Transverse colon (tissue), 4 donors: ENCODE measurements around the gene ONECUT3. TPM values are rescaled to one million over a fixed set of nuclear protein-coding genes. Genes with fewer than 3 reads are reported as not detected.

Experiments
- DNase-seq: peaks from one replicate; pipeline ENCODE4 v3.0.0-alpha.2; 2019
- H3K27ac ChIP-seq, 4 donors: fragments of 200-600 bp; sonication (generic); 2 replicates each; pipeline ENCODE4 v1.5.1; 2016 to 2018; ENCODE audit warnings: inconsistent platforms in 4 of 4
- H3K27me3 ChIP-seq: fragments of 200-600 bp; sonication (generic); 2 replicates; pipeline ENCODE4 v1.5.1; 2017; ENCODE audit warnings: inconsistent platforms
- H3K36me3 ChIP-seq, 4 donors: fragments of 200-600 bp; sonication (generic); 2 replicates each; pipeline ENCODE4 v1.5.1; 2017 to 2019; ENCODE audit warnings: inconsistent platforms in 4 of 4
- H3K4me1 ChIP-seq, 4 donors: fragments of 200-600 bp; sonication (generic); 2 replicates each; pipeline ENCODE4 v1.5.1; 2017 to 2020; ENCODE audit warnings: inconsistent platforms in 4 of 4
- H3K4me3 ChIP-seq, 4 donors: fragments of 200-600 bp; sonication (generic); 1 replicate in 1 of 4; 2 replicates in 3 of 4; pipeline versions ENCODE4 v1.5.1 to v1.6.1; 2017 to 2019; ENCODE audit warnings: inconsistent platforms in 4 of 4
- H3K9me3 ChIP-seq, 2 donors: fragments of 200-600 bp; sonication (generic); 2 replicates each; pipeline ENCODE4 v1.5.1; 2017 to 2019; ENCODE audit warnings: inconsistent platforms in 2 of 2
- CTCF ChIP-seq, 5 experiments: fragments of 200-600 bp in 3 of 5; fragments of 450-650 bp in 2 of 5; sonication (generic) in 3 of 5; IDR thresholded peaks; 1 replicate in 2 of 5; 2 replicates in 3 of 5; pipeline ENCODE4 v1.5.1; 2016 to 2017; ENCODE audit warnings: antibody characterized with exemption in 5 of 5, inconsistent platforms in 3 of 5, mild to moderate bottlenecking in 2 of 5, moderate library complexity in 1 of 5
- EP300 ChIP-seq: sonication (generic); formaldehyde crosslinking; IDR thresholded peaks from one replicate; pipeline ENCODE4 v1.6.1; 2017; ENCODE audit warnings: antibody characterized with exemption, low read depth
- POLR2A ChIP-seq: fragments of 450-650 bp; IDR thresholded peaks from one replicate; pipeline ENCODE4 v1.6.1; 2016; ENCODE audit warnings: antibody characterized with exemption, mild to moderate bottlenecking, moderate library complexity
- POLR2AphosphoS5 ChIP-seq, 3 donors: sonication (generic); formaldehyde crosslinking; IDR thresholded peaks; one replicate each; pipeline ENCODE4 v1.6.1; 2016; ENCODE audit warnings: antibody characterized with exemption in 3 of 3
- WGBS, 2 donors: methylation state at CpG; one replicate each; pipeline ENCODE4 v1.1.5; 2018; ENCODE audit warnings: low coverage in 1 of 2; 5-methylcytosine and 5-hydroxymethylcytosine counted together
- in situ Hi-C, 4 donors: fragments of 200-750 bp; cut with MboI; loops; one replicate each; pipeline versions ENCODE4 v1.15.0 to v1.15.1; 2017; ENCODE audit warnings: low sequenced_read_pairs in 3 of 4, low pct_ligation_motif_present in 1 of 4, low pct_unique_long_range_greater_than_20kb in 1 of 4
- intact Hi-C: fragments of 100-400 bp; cut with DNase I; formaldehyde crosslinking; loops from one replicate; pipeline ENCODE4 v1.15.1; 2023; ENCODE audit warnings: low total_unique reads
- total RNA-seq, 4 donors: library from RNA; depleted of rRNA; stranded (reverse); fragments of >200 nt; gene quantifications; one replicate each; pipeline ENCODE4 v1.1.0, GENCODE V29; 2016

The ONECUT3 gene
- total RNA-seq, 4 donors from 2014 or later, result not detected

GRCh38 chr19:1823539-1824251 lies 70.4 kb downstream of the ONECUT3 start:
- TF ChIP-seq EP300 (no peak), POLR2A (no peak), CTCF (IDR thresholded peaks at IDR 0.05) (no peak), POLR2AphosphoS5 (IDR thresholded peaks at IDR 0.05) (no peak)
- Histone ChIP-seq H3K27me3 (no peaks in the 10 kb centered on the region), H3K36me3 (peaks cover 0 to 38% (median 16%) of the 10 kb centered on the region in 4 donors), H3K9me3 (no peaks in the 10 kb centered on the region), H3K27ac (no peak overlapping the region), H3K4me1 (peaks cover 0 to 14% (median 6%) of the 10 kb centered on the region in 4 donors), H3K4me3 (no peak overlapping the region)
- DNase-seq, result no peak
- 89% methylated on average over 24 of the region's 36 CpGs; no CpG with 5 or more reads in 1 of the 2 donors for WGBS, 2 donors
- in situ Hi-C loops (loop anchor here in 1 of 4 donors (25.0 kb wide), 1 partner anchor 286 kb away; no protein-coding TSS in a partner anchor), intact Hi-C loops (loop anchor here (5.0 kb wide), 1 partner anchor 36 kb away; no protein-coding TSS in a partner anchor)

GRCh38 chr19:1824252-1824622 lies 70.9 kb downstream of the ONECUT3 start:
- intact Hi-C loops (loop anchor here (5.0 kb wide), 1 partner anchor 37 kb away; no protein-coding TSS in a partner anchor), in situ Hi-C loops (loop anchor here in 1 of 4 donors (25.0 kb wide), 1 partner anchor 287 kb away; no protein-coding TSS in a partner anchor)
- peaks cover 0 to 33% (median 13%) of the 10 kb centered on the region in 4 donors for H3K36me3 ChIP-seq
- no peaks in the 10 kb centered on the region for H3K9me3 ChIP-seq
- no peaks in the 10 kb centered on the region for H3K27me3 ChIP-seq
- no peak overlapping the region for H3K4me3 ChIP-seq
- no peak for DNase-seq
- H3K27ac ChIP-seq, result no peak overlapping the region
- WGBS, 2 donors, result 88% methylated on average over 4 to 14 of the region's 14 CpGs
- no peak for TF ChIP-seq POLR2AphosphoS5 (IDR thresholded peaks at IDR 0.05)
- no peak for TF ChIP-seq CTCF (IDR thresholded peaks at IDR 0.05)
- no peak for TF ChIP-seq EP300
- no peak for TF ChIP-seq POLR2A
- H3K4me1 ChIP-seq, result peaks cover 0 to 15% (median 6%) of the 10 kb centered on the region in 4 donors

DNA sequence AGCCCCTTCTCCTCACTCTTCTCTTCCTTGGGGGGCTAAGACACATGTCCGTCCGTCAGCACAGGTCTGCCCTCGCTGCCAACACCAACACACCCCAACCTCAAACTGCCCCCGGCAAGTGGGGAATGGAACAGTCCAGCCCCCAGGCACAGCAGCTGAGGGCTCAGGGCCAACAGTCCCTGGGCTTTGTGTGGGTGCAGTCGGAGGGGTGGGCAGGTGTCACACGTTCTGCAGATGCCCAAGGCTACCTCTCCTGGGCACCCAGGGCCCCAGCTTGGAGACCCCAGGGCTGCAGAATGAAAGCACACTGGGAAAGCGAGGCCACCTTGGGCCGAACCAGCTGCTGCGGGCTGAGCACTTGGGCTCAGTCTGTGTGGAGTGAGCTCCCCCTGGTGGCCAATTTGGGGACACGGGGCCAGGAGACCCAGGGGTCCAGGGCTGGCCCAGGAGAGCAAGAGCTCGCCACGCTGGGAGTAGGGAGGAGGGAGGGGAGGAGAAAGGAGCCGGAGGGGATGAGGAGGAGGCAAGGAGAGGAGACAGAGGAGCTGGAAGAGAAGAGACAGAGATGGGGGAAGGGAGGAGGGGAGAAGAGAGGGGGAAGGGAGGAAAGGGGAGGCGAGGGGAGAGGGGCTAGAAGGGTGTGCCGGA lies 72.7 kb downstream of the ONECUT3 start:
- Histone ChIP-seq H3K4me1 (peaks cover 0 to 27% (median 10%) of the 10 kb centered on the region in 4 donors), H3K4me3 (no peak overlapping the region), H3K27ac (no peak overlapping the region), H3K36me3 (peaks cover 0 to 19% (median 6%) of the 10 kb centered on the region in 4 donors), H3K27me3 (no peaks in the 10 kb centered on the region), H3K9me3 (no peaks in the 10 kb centered on the region)
- DNase-seq, result peak; percentile 75
- TF ChIP-seq POLR2A, result no peak
- peak; percentile 85 to 94 (median 93) for TF ChIP-seq CTCF (IDR thresholded peaks at IDR 0.05)
- in situ Hi-C loops (no loop called here), intact Hi-C loops (no loop called here)
- 0 to 41% methylated on average over 1 to 15 of the region's 15 CpGs for WGBS, 2 donors
